T-helper 1 cell treated with Interleukin-12 subunit alpha and Interleukin-12 subunit beta and Interleukin-4 antibody, amounts not matched to agents 30 ng/mL and 1 ng/mL, for 36 hours (primary cell): Measurements from ENCODE around the gene HMGCL. TPM values are rescaled to one million over a fixed set of nuclear protein-coding genes. Genes with fewer than 3 reads are reported as not detected.
"Not testable (repeated sequence)": the region's sequence is repeated elsewhere in the genome, so short reads cannot be mapped to it uniquely, and the experiment has no call there.

ENCODE experiments used
- intact Hi-C: fragments of 100-400 bp; cut with micrococcal nuclease; formaldehyde crosslinking; loops from one replicate; pipeline ENCODE4 v1.15.1; 2024
- total RNA-seq: library from RNA; stranded (reverse); gene quantifications from 2 replicates; pipeline ENCODE4 v1.2.3, GENCODE V29; 2022

HMGCL gene
- total RNA-seq = 22.4 and 23.4 TPM in 2 replicates

GRCh38 chr1:23825076-23825761 lies at the start of gene HMGCL:
HMGCL (minus strand) TSS chr1:23825429; CDS start chr1:23825415, 14 bp downstream.
- intact Hi-C loops = loop anchor here (1.0 to 2.0 kb wide), 8 partner anchors 13 to 155 kb away; partner anchors contain the start of genes FUCA1, GALE, PITHD1 and PNRC2

GRCh38 chr1:23872421-23872820 lies 47.2 kb upstream of the HMGCL start:
- intact Hi-C loops = no loop called here

- intact Hi-C loops = loop anchor here (1.0 to 5.0 kb wide), 3 partner anchors 68 to 113 kb away; partner anchors contain the start of genes GALE and SRSF10
Observed at GRCh38 chr1:23869051-23869450, 43.8 kb upstream of the HMGCL start.

GRCh38 chr1:23868557-23869016 lies 43.4 kb upstream of the HMGCL start:
- intact Hi-C loops = loop anchor here (1.0 to 5.0 kb wide), 11 partner anchors 30 to 177 kb away; partner anchors contain the start of genes GALE, HMGCL, PITHD1 and PNRC2

- intact Hi-C loops = loop anchor here (1.0 to 5.0 kb wide), 10 partner anchors 30 to 177 kb away; partner anchors contain the start of genes GALE, HMGCL, PITHD1 and PNRC2
Observed at GRCh38 chr1:23867895-23868556, 42.8 kb upstream of the HMGCL start, which contains the start of gene FUCA1. FUCA1 (minus strand) TSS chr1:23868290; CDS start chr1:23868286, 4 bp downstream.

- intact Hi-C loops = loop anchor here (5.0 kb wide), 1 partner anchor 115 kb away; the partner anchor contains the start of gene SRSF10
Observed at GRCh38 chr1:23867542-23867894, 42.3 kb upstream of the HMGCL start.

- intact Hi-C loops = loop anchor here (5.0 kb wide), 1 partner anchor 117 kb away; the partner anchor contains the start of gene SRSF10
Observed at GRCh38 chr1:23865543-23865930, 40.3 kb upstream of the HMGCL start.

- intact Hi-C loops = loop anchor here (5.0 kb wide), 1 partner anchor 117 kb away; the partner anchor contains the start of gene SRSF10
Observed at GRCh38 chr1:23864801-23865542, 39.7 kb upstream of the HMGCL start.

GRCh38 chr1:23862640-23863039 lies 37.4 kb upstream of the HMGCL start:
- intact Hi-C loops = no loop called here

- intact Hi-C loops = no loop called here
Observed at GRCh38 chr1:23854568-23854967, 29.3 kb upstream of the HMGCL start.

- intact Hi-C loops = not testable (repeated sequence)
Observed at GRCh38 chr1:23853124-23853523, 27.9 kb upstream of the HMGCL start.

- intact Hi-C loops = not testable (repeated sequence)
Observed at GRCh38 chr1:23851406-23851805, 26.2 kb upstream of the HMGCL start.

- intact Hi-C loops = no loop called here
Observed at GRCh38 chr1:23848673-23849616, 23.7 kb upstream of the HMGCL start.

- intact Hi-C loops = not testable (repeated sequence)
Observed at GRCh38 chr1:23847482-23848095, 22.4 kb upstream of the HMGCL start.

- intact Hi-C loops = no loop called here
Observed at GRCh38 chr1:23845163-23845562, 19.9 kb upstream of the HMGCL start.

- intact Hi-C loops = no loop called here
Observed at GRCh38 chr1:23843644-23844043, 18.4 kb upstream of the HMGCL start.

- intact Hi-C loops = loop anchor here (1.0 to 2.0 kb wide), 5 partner anchors 13 to 121 kb away; partner anchors contain the start of genes FUCA1, GALE, HMGCL and PNRC2
Observed at GRCh38 chr1:23838401-23838866, 13.2 kb upstream of the HMGCL start.

GRCh38 chr1:23837908-23838307 lies 12.7 kb upstream of the HMGCL start:
- intact Hi-C loops = loop anchor here (1.0 to 2.0 kb wide), 5 partner anchors 13 to 121 kb away; partner anchors contain the start of genes FUCA1, GALE, HMGCL and PNRC2

GRCh38 chr1:23836037-23836436 lies 10.8 kb upstream of the HMGCL start:
- intact Hi-C loops = no loop called here
